H9 (cell line): ENCODE measurements around the gene DCLK2. TPM values are rescaled to one million over a fixed set of nuclear protein-coding genes. Genes with fewer than 3 reads are reported as not detected.

ENCODE experiments used
- DNase-seq: peaks from one replicate; pipeline ENCODE4 v3.0.0-alpha.2; 2017
- H2AFZ ChIP-seq: one replicate; pipeline ENCODE4 v1.6.1; 2013; ENCODE audit warnings: mild to moderate bottlenecking, low read length, control low read depth, moderate library complexity
- H2AK5ac ChIP-seq: 2 replicates; pipeline ENCODE4 v1.6.1; 2013; ENCODE audit warnings: low read length, control low read depth, mixed read lengths; ENCODE audit not compliant: insufficient read length
- H2BK120ac ChIP-seq: one replicate; pipeline ENCODE4 v1.6.1; 2013; ENCODE audit warnings: low read depth, mild to moderate bottlenecking, low read length, control low read depth, inconsistent platforms; ENCODE audit not compliant: poor library complexity, severe bottlenecking
- H2BK12ac ChIP-seq: 2 replicates; pipeline ENCODE4 v1.6.1; 2013; ENCODE audit warnings: low read length, control low read depth, mixed read lengths, low read depth; ENCODE audit not compliant: insufficient read length
- H2BK15ac ChIP-seq: 2 replicates; pipeline ENCODE4 v1.6.1; 2013; ENCODE audit warnings: low read depth, low read length, control low read depth
- H2BK20ac ChIP-seq: one replicate; pipeline ENCODE4 v1.6.1; 2013; ENCODE audit warnings: low read depth, mild to moderate bottlenecking, low read length, control low read depth, inconsistent platforms; ENCODE audit not compliant: poor library complexity, severe bottlenecking
- H2BK5ac ChIP-seq: 2 replicates; pipeline ENCODE4 v1.6.1; 2013; ENCODE audit warnings: low read length, control low read depth, mixed read lengths; ENCODE audit not compliant: insufficient read length
- H3K14ac ChIP-seq: 2 replicates; pipeline ENCODE4 v1.6.1; 2013; ENCODE audit warnings: low read length, control low read depth; ENCODE audit not compliant: insufficient read depth
- H3K18ac ChIP-seq: 2 replicates; pipeline ENCODE4 v1.6.1; 2013; ENCODE audit warnings: low read depth, mild to moderate bottlenecking, mixed read lengths, low read length, control low read depth; ENCODE audit not compliant: insufficient read length
- H3K23ac ChIP-seq: 2 replicates; pipeline ENCODE4 v1.6.1; 2013; ENCODE audit warnings: low read length, control low read depth, mixed read lengths, low read depth; ENCODE audit not compliant: insufficient read length
- H3K23me2 ChIP-seq: 2 replicates; pipeline ENCODE4 v1.6.1; 2013; ENCODE audit warnings: low read depth, mild to moderate bottlenecking, mixed read lengths, low read length, control low read depth; ENCODE audit not compliant: insufficient read length, poor library complexity, severe bottlenecking
- H3K27ac ChIP-seq: 2 replicates; pipeline ENCODE4 v1.5.1; 2013; ENCODE audit warnings: low read length, control low read depth, mixed read lengths, low read depth; ENCODE audit not compliant: insufficient read length
- H3K27me3 ChIP-seq: 2 replicates; pipeline ENCODE4 v1.6.1; 2013; ENCODE audit warnings: low read length, control low read depth, inconsistent platforms; ENCODE audit not compliant: insufficient read depth
- H3K4ac ChIP-seq: 2 replicates; pipeline ENCODE4 v1.6.1; 2013; ENCODE audit warnings: low read depth, mild to moderate bottlenecking, control low read depth, inconsistent platforms, low read length, moderate library complexity
- H3K4me1 ChIP-seq: 2 replicates; pipeline ENCODE4 v1.6.1; 2013; ENCODE audit warnings: low read length, control low read depth, inconsistent platforms; ENCODE audit not compliant: insufficient read depth
- H3K4me2 ChIP-seq: 2 replicates; pipeline ENCODE4 v1.6.1; 2013; ENCODE audit warnings: low read length, control low read depth, mixed read lengths; ENCODE audit not compliant: insufficient read length, insufficient read depth
- H3K56ac ChIP-seq: 2 replicates; pipeline ENCODE4 v1.6.1; 2013; ENCODE audit warnings: low read depth, mild to moderate bottlenecking, mixed read lengths, low read length, control low read depth; ENCODE audit not compliant: insufficient read length
- H3K79me1 ChIP-seq: 2 replicates; pipeline ENCODE4 v1.6.1; 2013; ENCODE audit warnings: low read depth, mild to moderate bottlenecking, moderate library complexity, low read length, control low read depth, inconsistent platforms; ENCODE audit not compliant: insufficient read depth, poor library complexity, severe bottlenecking
- H3K79me2 ChIP-seq: 2 replicates; pipeline ENCODE4 v1.6.1; 2013; ENCODE audit warnings: low read length, control low read depth, inconsistent platforms; ENCODE audit not compliant: insufficient read depth
- H3K9ac ChIP-seq: 2 replicates; pipeline ENCODE4 v1.6.1; 2013; ENCODE audit warnings: low read length, control low read depth, mixed read lengths; ENCODE audit not compliant: insufficient read length; ENCODE audit errors: extremely low read depth
- H3K9me3 ChIP-seq: one replicate; pipeline ENCODE4 v1.6.1; 2013; ENCODE audit warnings: low read depth, low read length, inconsistent platforms; ENCODE audit not compliant: control insufficient read depth
- H3T11ph ChIP-seq: one replicate; pipeline ENCODE4 v1.6.1; 2013; ENCODE audit warnings: mild to moderate bottlenecking, low read length, control low read depth, inconsistent platforms
- H4K20me1 ChIP-seq: one replicate; pipeline ENCODE4 v1.6.1; 2013; ENCODE audit not compliant: control insufficient read depth, insufficient read length, insufficient read depth
- H4K5ac ChIP-seq: 2 replicates; pipeline ENCODE4 v1.6.1; 2013; ENCODE audit warnings: low read depth, mild to moderate bottlenecking, mixed read lengths, low read length, control low read depth; ENCODE audit not compliant: insufficient read length
- H4K8ac ChIP-seq: replicated peaks from 2 replicates; pipeline ENCODE4 v1.6.1; 2013; ENCODE audit warnings: low read length, control low read depth, mixed read lengths, low read depth; ENCODE audit not compliant: insufficient read length
- H4K91ac ChIP-seq: 2 replicates; pipeline ENCODE4 v1.6.1; 2013; ENCODE audit warnings: low read depth, mild to moderate bottlenecking, moderate library complexity, mixed read lengths, low read length, control low read depth; ENCODE audit not compliant: insufficient read length
- H3K27ac Mint-ChIP-seq, 3 experiments: 2 replicates in 2 of 3; 3 replicates in 1 of 3; pipeline ENCODE4 v1.8.0; 2020 to 2021; ENCODE audit warnings: mixed read lengths in 3 of 3, mild to moderate bottlenecking in 1 of 3, moderate library complexity in 1 of 3
- H3K27me3 Mint-ChIP-seq: 2 replicates; pipeline ENCODE4 v1.8.0; 2021; ENCODE audit warnings: low read depth, mild to moderate bottlenecking, moderate library complexity, mixed read lengths
- H3K36me3 Mint-ChIP-seq, 3 experiments: 2 replicates in 2 of 3; 3 replicates in 1 of 3; pipeline ENCODE4 v1.8.0; 2020 to 2021; ENCODE audit warnings: low read depth in 3 of 3, mixed read lengths in 3 of 3; ENCODE audit not compliant: insufficient read depth in 1 of 3
- H3K4me1 Mint-ChIP-seq, 2 experiments: 2 replicates each; pipeline ENCODE4 v1.8.0; 2020; ENCODE audit warnings: mixed read lengths in 2 of 2
- H3K4me3 Mint-ChIP-seq, 2 experiments: 2 replicates in 1 of 2; 3 replicates in 1 of 2; pipeline ENCODE4 v1.8.0; 2020 to 2021; ENCODE audit warnings: mild to moderate bottlenecking in 2 of 2, mixed read lengths in 2 of 2, moderate library complexity in 1 of 2
- H3K9me3 Mint-ChIP-seq, 2 experiments: 2 replicates in 1 of 2; 3 replicates in 1 of 2; pipeline ENCODE4 v1.8.0; 2020; ENCODE audit warnings: mild to moderate bottlenecking in 2 of 2, mixed read lengths in 2 of 2, moderate library complexity in 1 of 2
- WGBS: extraction: QIAGEN DNeasy Blood & Tissue Kit; methylation state at CpG from one replicate; pipeline ENCODE4 v1.1.7; 2013; ENCODE audit warnings: missing lambda C conversion rate, low lambda C conversion rate, mixed read lengths; ENCODE audit not compliant: insufficient read length; ENCODE audit errors: extremely low coverage; 5-methylcytosine and 5-hydroxymethylcytosine counted together
- total RNA-seq: library from RNA; stranded (reverse); gene quantifications from 2 replicates; pipeline ENCODE4 v1.2.1, GENCODE V29; 2021
- TF ChIP-seq, protein P1 (sequence below): fragments of 200-600 bp; sonication (generic); conservative IDR thresholded peaks from 3 replicates; pipeline ENCODE4 v1.8.0; 2021; ENCODE audit warnings: antibody characterized with exemption, mild to moderate bottlenecking

Gene DCLK2
- total RNA-seq, 1 experiment from 2014 or later, result 0.33 TPM

DNA sequence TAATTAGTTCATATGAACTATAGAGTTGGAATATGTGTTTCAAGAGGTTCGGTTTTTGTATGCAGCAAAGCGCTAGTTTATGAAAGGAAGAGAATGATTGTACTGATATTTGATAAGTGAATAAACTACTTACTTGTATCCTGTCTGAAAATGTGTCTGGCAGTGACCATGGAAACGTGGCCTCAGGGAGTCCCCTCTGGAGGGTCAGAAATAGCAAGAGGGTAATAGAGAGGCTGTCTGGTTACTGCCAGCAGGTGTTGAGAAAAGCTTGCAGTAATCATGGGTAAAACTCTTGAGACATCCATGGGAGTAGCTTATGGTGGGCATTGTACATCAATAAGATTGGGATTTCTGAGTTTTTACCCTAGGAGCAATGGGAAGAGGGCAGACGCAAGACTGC, 77.1 kb downstream of the DCLK2 start:
- no peaks in the 10 kb centered on the region; a peak in 1 of 5 replicates for H3K9me3 Mint-ChIP-seq
- Histone ChIP-seq H2BK120ac (no peak overlapping the region), H3K4me2 (no peak overlapping the region), H3K4ac (no peak overlapping the region), H3K56ac (no peak overlapping the region), H3K79me2 (no peaks in the 10 kb centered on the region), H3K9me3 (no peaks in the 10 kb centered on the region), H4K91ac (no peak overlapping the region), H4K5ac (no peak overlapping the region), H2AFZ (no peak overlapping the region), H2BK12ac (no peak overlapping the region), H3K14ac (no peak overlapping the region), H4K20me1 (no peaks in the 10 kb centered on the region), H2BK5ac (no peak overlapping the region), H3K27me3 (no peaks in the 10 kb centered on the region), H3K4me1 (no peaks in the 10 kb centered on the region), H2BK20ac (no peak overlapping the region), H3K23me2 (no peaks in the 10 kb centered on the region), H3K18ac (no peak overlapping the region), H2BK15ac (no peak overlapping the region), H3K9ac (no peak overlapping the region), H3K23ac (no peak overlapping the region), H3K79me1 (no peaks in the 10 kb centered on the region), H2AK5ac (no peak overlapping the region), H3T11ph (no peak overlapping the region), H4K8ac (no peak overlapping the region), H3K27ac (no peak overlapping the region)
- H3K27ac Mint-ChIP-seq, result peak overlapping the region in 1 of 3 experiments; percentile 54; a peak in 1 of 7 replicates
- no CpG with 5 or more reads among the region's 4 CpGs for WGBS
- H3K27me3 Mint-ChIP-seq, result no peaks in the 10 kb centered on the region
- H3K4me1 Mint-ChIP-seq, result peaks cover 4 to 5% of the 10 kb centered on the region in 2 experiments
- no peaks in the 10 kb centered on the region for H3K36me3 Mint-ChIP-seq
- DNase-seq, result no peak
- TF ChIP-seq, protein P1, sequence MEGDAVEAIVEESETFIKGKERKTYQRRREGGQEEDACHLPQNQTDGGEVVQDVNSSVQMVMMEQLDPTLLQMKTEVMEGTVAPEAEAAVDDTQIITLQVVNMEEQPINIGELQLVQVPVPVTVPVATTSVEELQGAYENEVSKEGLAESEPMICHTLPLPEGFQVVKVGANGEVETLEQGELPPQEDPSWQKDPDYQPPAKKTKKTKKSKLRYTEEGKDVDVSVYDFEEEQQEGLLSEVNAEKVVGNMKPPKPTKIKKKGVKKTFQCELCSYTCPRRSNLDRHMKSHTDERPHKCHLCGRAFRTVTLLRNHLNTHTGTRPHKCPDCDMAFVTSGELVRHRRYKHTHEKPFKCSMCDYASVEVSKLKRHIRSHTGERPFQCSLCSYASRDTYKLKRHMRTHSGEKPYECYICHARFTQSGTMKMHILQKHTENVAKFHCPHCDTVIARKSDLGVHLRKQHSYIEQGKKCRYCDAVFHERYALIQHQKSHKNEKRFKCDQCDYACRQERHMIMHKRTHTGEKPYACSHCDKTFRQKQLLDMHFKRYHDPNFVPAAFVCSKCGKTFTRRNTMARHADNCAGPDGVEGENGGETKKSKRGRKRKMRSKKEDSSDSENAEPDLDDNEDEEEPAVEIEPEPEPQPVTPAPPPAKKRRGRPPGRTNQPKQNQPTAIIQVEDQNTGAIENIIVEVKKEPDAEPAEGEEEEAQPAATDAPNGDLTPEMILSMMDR, result no peak
- H3K4me3 Mint-ChIP-seq, result no peak overlapping the region
